ENCODE data around the gene BIRC3.

- TF ChIP-seq, protein P1, sequence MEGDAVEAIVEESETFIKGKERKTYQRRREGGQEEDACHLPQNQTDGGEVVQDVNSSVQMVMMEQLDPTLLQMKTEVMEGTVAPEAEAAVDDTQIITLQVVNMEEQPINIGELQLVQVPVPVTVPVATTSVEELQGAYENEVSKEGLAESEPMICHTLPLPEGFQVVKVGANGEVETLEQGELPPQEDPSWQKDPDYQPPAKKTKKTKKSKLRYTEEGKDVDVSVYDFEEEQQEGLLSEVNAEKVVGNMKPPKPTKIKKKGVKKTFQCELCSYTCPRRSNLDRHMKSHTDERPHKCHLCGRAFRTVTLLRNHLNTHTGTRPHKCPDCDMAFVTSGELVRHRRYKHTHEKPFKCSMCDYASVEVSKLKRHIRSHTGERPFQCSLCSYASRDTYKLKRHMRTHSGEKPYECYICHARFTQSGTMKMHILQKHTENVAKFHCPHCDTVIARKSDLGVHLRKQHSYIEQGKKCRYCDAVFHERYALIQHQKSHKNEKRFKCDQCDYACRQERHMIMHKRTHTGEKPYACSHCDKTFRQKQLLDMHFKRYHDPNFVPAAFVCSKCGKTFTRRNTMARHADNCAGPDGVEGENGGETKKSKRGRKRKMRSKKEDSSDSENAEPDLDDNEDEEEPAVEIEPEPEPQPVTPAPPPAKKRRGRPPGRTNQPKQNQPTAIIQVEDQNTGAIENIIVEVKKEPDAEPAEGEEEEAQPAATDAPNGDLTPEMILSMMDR (conservative IDR thresholded peaks at IDR 0.05; ENCODE audit: low read length) = no peak
- no peak for TF ChIP-seq EZH2phosphoT487 (IDR thresholded peaks at IDR 0.05; ENCODE audit: borderline replicate concordance, low read depth, low read length)
Observed at GRCh38 chr11:102269927-102270326, 47.4 kb upstream of the BIRC3 start.
